Endodermal cell (in vitro differentiated cells): Measurements from ENCODE around the gene HAUS3. TPM values are rescaled to one million over a fixed set of nuclear protein-coding genes. Genes with fewer than 3 reads are reported as not detected.

Experiments
- DNase-seq: peaks from one replicate; pipeline ENCODE4 v3.0.0-alpha.2; 2017
- H3K27ac ChIP-seq: 2 replicates; pipeline ENCODE4 v1.5.1; 2013; ENCODE audit warnings: mild to moderate bottlenecking, low read depth, low read length, moderate library complexity
- H3K27me3 ChIP-seq: 2 replicates; pipeline ENCODE4 v1.6.1; 2013; ENCODE audit warnings: mild to moderate bottlenecking, low read length, moderate library complexity; ENCODE audit not compliant: insufficient read depth, control insufficient read depth, poor library complexity, severe bottlenecking
- H3K36me3 ChIP-seq: 2 replicates; pipeline ENCODE4 v1.7.0; 2013; ENCODE audit warnings: mild to moderate bottlenecking, low read length, moderate library complexity; ENCODE audit not compliant: control insufficient read depth, insufficient read depth
- H3K4me1 ChIP-seq: one replicate; pipeline ENCODE4 v1.7.0; 2013; ENCODE audit warnings: low read length; ENCODE audit not compliant: control insufficient read depth, insufficient read depth
- H3K4me3 ChIP-seq: 2 replicates; pipeline ENCODE4 v1.5.1; 2013; ENCODE audit warnings: mild to moderate bottlenecking, low read length, moderate library complexity
- H3K9ac ChIP-seq: 2 replicates; pipeline ENCODE4 v1.6.1; 2013; ENCODE audit warnings: mild to moderate bottlenecking, low read length, moderate library complexity; ENCODE audit not compliant: poor library complexity, severe bottlenecking; ENCODE audit errors: extremely low read depth
- H3K9me3 ChIP-seq: 2 replicates; pipeline ENCODE4 v1.6.1; 2013; ENCODE audit warnings: mild to moderate bottlenecking, low read length, moderate library complexity; ENCODE audit not compliant: control insufficient read depth
- H3K27ac Mint-ChIP-seq: 2 replicates; pipeline ENCODE4 v1.8.0; 2020; ENCODE audit warnings: mixed read lengths
- H3K27me3 Mint-ChIP-seq: 2 replicates; pipeline ENCODE4 v1.8.0; 2021; ENCODE audit warnings: mild to moderate bottlenecking, mixed read lengths; ENCODE audit not compliant: insufficient read depth
- H3K36me3 Mint-ChIP-seq: 2 replicates; pipeline ENCODE4 v1.8.0; 2020; ENCODE audit warnings: low read depth, mixed read lengths
- H3K4me1 Mint-ChIP-seq: 2 replicates; pipeline ENCODE4 v1.8.0; 2020; ENCODE audit warnings: mixed read lengths
- H3K4me3 Mint-ChIP-seq: 2 replicates; pipeline ENCODE4 v1.8.0; 2020; ENCODE audit warnings: mild to moderate bottlenecking, moderate library complexity, mixed read lengths
- H3K9me3 Mint-ChIP-seq: 2 replicates; pipeline ENCODE4 v1.8.0; 2020; ENCODE audit warnings: mild to moderate bottlenecking, mixed read lengths
- WGBS, 2 experiments: methylation state at CpG; one replicate each; pipeline versions ENCODE4 v1.1.5 to v1.1.7; 2013; ENCODE audit warnings: missing lambda C conversion rate in 2 of 2, mixed read lengths in 1 of 2; ENCODE audit not compliant: insufficient coverage in 1 of 2, insufficient read length in 1 of 2; 5-methylcytosine and 5-hydroxymethylcytosine counted together
- total RNA-seq, 2 donors: library from RNA; stranded (reverse); fragmentation: NEBNext Ultra II Directional in 1 of 2; extraction: Animal tissue kit (Norgen Biotek cat#: 25700) in 1 of 2; gene quantifications; 2 replicates in 1 of 2; 3 replicates in 1 of 2; pipeline ENCODE4 v1.2.1, GENCODE V29; 2021
- TF ChIP-seq, protein P1 (sequence below): fragments of 200-600 bp; sonication (generic); conservative IDR thresholded peaks from 2 replicates; pipeline ENCODE4 v1.5.0; 2021; ENCODE audit warnings: antibody characterized with exemption, mild to moderate bottlenecking

HAUS3 gene
- total RNA-seq, 2 donors from 2014 or later: 17.0 to 22.6 TPM

DNA sequence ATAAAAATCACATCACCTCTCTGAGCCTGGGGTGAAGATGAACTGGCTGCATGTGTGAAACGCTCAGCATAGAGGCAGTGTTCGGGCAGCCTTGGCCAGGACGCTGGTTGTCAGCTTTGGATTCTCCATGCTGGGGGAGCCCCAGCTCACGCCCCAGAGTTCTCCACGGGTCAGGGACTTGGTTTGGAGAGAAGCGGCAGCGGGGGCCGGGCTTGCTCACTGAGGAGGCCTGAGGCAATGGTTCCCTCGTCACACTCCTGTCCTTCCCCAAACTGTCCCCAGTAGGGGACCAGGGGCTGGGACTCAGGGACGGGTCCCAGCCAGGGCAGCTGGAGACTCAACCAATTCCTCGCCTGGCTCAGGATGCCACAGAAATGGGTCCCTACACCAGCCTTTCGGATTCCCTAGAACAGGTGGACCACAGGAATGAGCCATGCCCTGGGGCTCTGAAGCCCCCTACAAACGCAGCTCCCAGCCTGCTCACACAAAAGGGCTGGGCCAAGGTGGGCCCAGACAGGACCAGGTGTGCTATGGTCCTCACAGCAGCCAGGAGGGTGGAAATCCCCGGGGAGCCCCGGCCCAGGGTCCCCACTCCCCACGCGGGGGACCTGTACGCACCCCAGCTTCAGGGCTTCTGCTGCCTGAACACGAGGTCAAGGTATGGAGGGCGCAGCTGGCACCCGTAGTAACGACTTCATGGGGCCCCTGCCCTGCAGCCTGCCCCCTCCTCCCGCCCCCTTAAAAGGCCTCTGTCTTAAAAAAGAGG, 18.6 kb upstream of the HAUS3 start:
- peak overlapping the region; percentile 82 for H3K4me3 ChIP-seq
- Mint-ChIP-seq H3K4me3 (peak overlapping the region; percentile 63), H3K9me3 (no peaks in the 10 kb centered on the region), H3K36me3 (peaks cover 4% of the 10 kb centered on the region), H3K4me1 (peaks cover 4% of the 10 kb centered on the region), H3K27me3 (no peaks in the 10 kb centered on the region), H3K27ac (no peak overlapping the region)
- no peak overlapping the region for H3K27ac ChIP-seq
- H3K36me3 ChIP-seq: peaks cover 9% of the 10 kb centered on the region
- no peaks in the 10 kb centered on the region for H3K9me3 ChIP-seq
- H3K9ac ChIP-seq: peak overlapping the region; percentile 73
- TF ChIP-seq, protein P1, sequence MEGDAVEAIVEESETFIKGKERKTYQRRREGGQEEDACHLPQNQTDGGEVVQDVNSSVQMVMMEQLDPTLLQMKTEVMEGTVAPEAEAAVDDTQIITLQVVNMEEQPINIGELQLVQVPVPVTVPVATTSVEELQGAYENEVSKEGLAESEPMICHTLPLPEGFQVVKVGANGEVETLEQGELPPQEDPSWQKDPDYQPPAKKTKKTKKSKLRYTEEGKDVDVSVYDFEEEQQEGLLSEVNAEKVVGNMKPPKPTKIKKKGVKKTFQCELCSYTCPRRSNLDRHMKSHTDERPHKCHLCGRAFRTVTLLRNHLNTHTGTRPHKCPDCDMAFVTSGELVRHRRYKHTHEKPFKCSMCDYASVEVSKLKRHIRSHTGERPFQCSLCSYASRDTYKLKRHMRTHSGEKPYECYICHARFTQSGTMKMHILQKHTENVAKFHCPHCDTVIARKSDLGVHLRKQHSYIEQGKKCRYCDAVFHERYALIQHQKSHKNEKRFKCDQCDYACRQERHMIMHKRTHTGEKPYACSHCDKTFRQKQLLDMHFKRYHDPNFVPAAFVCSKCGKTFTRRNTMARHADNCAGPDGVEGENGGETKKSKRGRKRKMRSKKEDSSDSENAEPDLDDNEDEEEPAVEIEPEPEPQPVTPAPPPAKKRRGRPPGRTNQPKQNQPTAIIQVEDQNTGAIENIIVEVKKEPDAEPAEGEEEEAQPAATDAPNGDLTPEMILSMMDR: no peak
- H3K4me1 ChIP-seq: peaks cover 14% of the 10 kb centered on the region
- peak; percentile 45 for DNase-seq
- H3K27me3 ChIP-seq: no peaks in the 10 kb centered on the region
- 76 to 84% methylated on average over 21 to 23 of the region's 23 CpGs for WGBS, 2 experiments

DNA sequence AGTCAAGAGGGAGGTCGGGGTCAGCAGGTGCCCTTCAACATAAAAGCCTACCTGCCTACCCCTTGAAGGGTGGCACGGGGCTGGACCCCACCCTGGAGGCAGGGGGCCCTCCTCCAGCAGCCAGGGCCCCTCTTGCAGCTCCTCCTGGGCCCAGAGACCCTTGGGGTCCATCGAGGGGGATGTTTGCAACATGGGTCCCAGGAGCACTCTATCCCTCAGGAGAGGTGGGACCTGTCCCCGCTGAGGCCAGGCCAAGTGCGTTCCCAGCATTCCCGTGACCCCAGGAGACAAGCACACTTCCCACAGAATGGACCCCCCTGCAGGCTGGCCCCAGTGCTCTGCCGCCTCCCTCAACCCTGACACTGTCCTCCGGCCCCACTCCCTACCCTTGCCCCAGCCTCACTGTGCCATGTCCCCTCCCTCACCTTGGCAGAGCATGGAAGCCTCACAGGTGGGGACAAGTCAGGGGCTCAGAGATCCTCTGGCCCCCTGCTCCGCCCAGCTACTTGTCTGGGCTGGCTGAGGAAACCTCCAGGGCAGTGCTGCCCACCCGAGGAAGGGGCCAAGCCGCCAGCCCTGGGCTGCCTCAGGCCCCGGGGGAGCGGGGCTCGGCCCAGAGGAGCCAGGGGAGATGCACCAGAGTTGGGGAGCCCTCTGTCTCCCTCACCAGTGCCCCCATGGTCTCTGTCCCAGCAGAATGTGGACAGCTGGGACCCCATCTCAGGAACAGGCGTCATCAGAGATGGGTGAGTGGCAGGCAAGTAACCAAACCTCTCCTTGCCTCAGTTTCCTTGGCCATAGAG, 17.8 kb upstream of the HAUS3 start:
- no peak overlapping the region for H3K27ac Mint-ChIP-seq
- peak overlapping the region; percentile 63 for H3K4me3 Mint-ChIP-seq
- Histone ChIP-seq H3K9me3 (no peaks in the 10 kb centered on the region), H3K9ac (no peak overlapping the region), H3K27ac (no peak overlapping the region), H3K4me3 (peak overlapping the region; percentile 82), H3K27me3 (no peaks in the 10 kb centered on the region), H3K4me1 (peaks cover 14% of the 10 kb centered on the region), H3K36me3 (peaks cover 12% of the 10 kb centered on the region)
- H3K4me1 Mint-ChIP-seq: peaks cover 4% of the 10 kb centered on the region
- TF ChIP-seq, protein P1: no peak
- peak; percentile 39 for DNase-seq
- no peaks in the 10 kb centered on the region for H3K27me3 Mint-ChIP-seq
- WGBS, 2 experiments: 93% methylated on average over 5 to 15 of the region's 15 CpGs
- H3K36me3 Mint-ChIP-seq: peaks cover 9% of the 10 kb centered on the region
- no peaks in the 10 kb centered on the region for H3K9me3 Mint-ChIP-seq

DNA sequence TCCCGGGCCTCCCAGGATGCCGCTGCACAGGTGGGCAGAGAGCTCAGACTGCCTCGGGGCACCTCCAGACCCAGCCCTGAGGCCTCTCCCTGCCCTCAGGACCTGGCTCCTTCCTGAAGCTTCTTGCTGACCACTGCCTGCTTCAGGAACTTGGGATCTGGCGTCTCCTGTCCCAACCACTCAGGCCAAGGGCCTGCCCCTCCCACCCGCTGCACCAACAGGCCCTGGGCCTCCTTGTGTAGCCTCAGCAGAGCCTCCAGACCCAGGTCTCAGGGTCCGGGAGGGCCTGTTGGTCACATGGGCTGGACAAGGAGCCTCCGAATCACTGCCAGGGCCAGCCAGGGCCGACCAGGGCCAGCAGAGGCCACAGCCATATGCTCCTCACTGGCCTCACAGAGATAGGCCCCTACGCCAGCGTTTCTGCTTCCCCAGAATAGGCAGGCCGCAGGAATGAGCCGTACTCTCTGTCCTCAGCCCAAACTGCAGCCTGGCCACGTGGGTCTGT, 17.2 kb upstream of the HAUS3 start:
- TF ChIP-seq, protein P1: no peak
- Mint-ChIP-seq H3K9me3 (no peaks in the 10 kb centered on the region), H3K27ac (no peak overlapping the region), H3K4me1 (peaks cover 4% of the 10 kb centered on the region), H3K4me3 (no peak overlapping the region), H3K27me3 (no peaks in the 10 kb centered on the region), H3K36me3 (peaks cover 15% of the 10 kb centered on the region)
- H3K9ac ChIP-seq: no peak overlapping the region
- H3K27me3 ChIP-seq: no peaks in the 10 kb centered on the region
- H3K9me3 ChIP-seq: no peaks in the 10 kb centered on the region
- H3K4me1 ChIP-seq: peaks cover 14% of the 10 kb centered on the region
- 92 to 96% methylated on average over 7 to 13 of the region's 13 CpGs for WGBS, 2 experiments
- H3K36me3 ChIP-seq: peaks cover 18% of the 10 kb centered on the region
- H3K4me3 ChIP-seq: no peak overlapping the region
- DNase-seq: peak; percentile 41
- H3K27ac ChIP-seq: no peak overlapping the region
